Ectodermal cell (in vitro differentiated cells): ENCODE data around the gene VSTM2L.

Experiments used
- H3K27ac ChIP-seq: 2 replicates; pipeline ENCODE4 v1.7.0; 2013; ENCODE audit warnings: mild to moderate bottlenecking, low read depth, low read length; ENCODE audit not compliant: insufficient read depth, poor library complexity, severe bottlenecking
- H3K27me3 ChIP-seq: 2 replicates; pipeline ENCODE4 v1.7.0; 2013; ENCODE audit warnings: mild to moderate bottlenecking, low read length; ENCODE audit not compliant: insufficient read depth, control insufficient read depth, poor library complexity, severe bottlenecking
- H3K36me3 ChIP-seq: one replicate; pipeline ENCODE4 v1.7.0; 2013; ENCODE audit warnings: low read length; ENCODE audit not compliant: control insufficient read depth, insufficient read depth
- H3K4me1 ChIP-seq: one replicate; pipeline ENCODE4 v1.7.0; 2013; ENCODE audit warnings: low read length; ENCODE audit not compliant: control insufficient read depth, insufficient read depth
- H3K4me3 ChIP-seq: 2 replicates; pipeline ENCODE4 v1.7.0; 2013; ENCODE audit warnings: low read depth, low read length, control low read depth; ENCODE audit not compliant: insufficient read depth
- H3K9me3 ChIP-seq: 2 replicates; pipeline ENCODE4 v1.7.0; 2013; ENCODE audit warnings: mild to moderate bottlenecking, low read length, moderate library complexity; ENCODE audit not compliant: control insufficient read depth
- WGBS, 2 experiments: methylation state at CpG; one replicate each; pipeline ENCODE4 v1.1.7; 2013; ENCODE audit warnings: missing lambda C conversion rate in 2 of 2; 5-methylcytosine and 5-hydroxymethylcytosine counted together

The VSTM2L gene

DNA sequence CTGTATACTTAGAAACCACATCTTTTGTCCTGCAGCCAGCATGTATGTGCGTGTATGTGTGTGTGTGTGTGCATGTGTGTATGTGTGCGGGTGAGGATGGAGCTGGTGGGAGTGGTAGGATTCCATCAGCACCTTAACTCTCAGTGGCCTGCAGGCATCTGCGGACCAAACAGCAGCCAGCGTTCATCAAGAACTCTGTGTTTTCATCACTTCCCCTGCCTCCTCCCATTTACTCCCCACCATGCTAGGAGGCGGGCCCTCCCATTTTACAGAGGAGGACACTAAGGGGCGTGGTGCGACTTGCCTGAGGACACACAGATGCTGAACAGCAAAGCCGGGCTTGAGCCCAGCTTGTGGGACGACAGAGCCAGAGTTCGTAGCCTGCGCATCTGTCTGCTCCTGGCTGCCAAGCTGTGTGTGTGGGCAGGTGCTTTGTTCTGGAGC, 8.9 kb downstream of the VSTM2L start:
- Histone ChIP-seq H3K27ac (no peak overlapping the region), H3K4me1 (peaks cover 83% of the 10 kb centered on the region), H3K36me3 (no peaks in the 10 kb centered on the region), H3K4me3 (no peak overlapping the region), H3K27me3 (peaks cover 7% of the 10 kb centered on the region), H3K9me3 (no peaks in the 10 kb centered on the region)
- 18% methylated on average over 11 of the region's 11 CpGs for WGBS, 2 experiments

DNA sequence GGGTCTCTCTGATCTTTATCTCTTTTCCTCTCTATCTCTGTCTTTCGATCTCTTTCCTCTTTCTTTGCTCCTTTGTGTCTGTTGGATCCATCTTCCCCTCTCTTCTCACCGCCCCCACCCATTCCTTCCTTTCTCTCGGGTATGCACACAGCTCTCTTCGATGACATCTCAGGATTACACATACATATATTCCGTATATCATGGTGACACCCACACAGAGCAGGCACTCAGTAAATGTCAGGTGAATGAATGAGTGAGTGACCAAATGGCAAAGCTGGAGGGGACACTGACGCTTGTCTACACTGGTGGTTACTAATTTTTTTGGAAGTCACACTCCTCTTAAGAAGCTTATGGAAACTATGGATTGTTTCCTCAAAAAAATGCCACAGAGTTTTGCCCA, 9.9 kb downstream of the VSTM2L start:
- no peaks in the 10 kb centered on the region for H3K9me3 ChIP-seq
- no peak overlapping the region for H3K27ac ChIP-seq
- no peak overlapping the region for H3K4me3 ChIP-seq
- peaks cover 73% of the 10 kb centered on the region for H3K4me1 ChIP-seq
- no peaks in the 10 kb centered on the region for H3K36me3 ChIP-seq
- H3K27me3 ChIP-seq: peaks cover 7% of the 10 kb centered on the region
- 86% methylated on average over 6 of the region's 6 CpGs for WGBS, 2 experiments

DNA sequence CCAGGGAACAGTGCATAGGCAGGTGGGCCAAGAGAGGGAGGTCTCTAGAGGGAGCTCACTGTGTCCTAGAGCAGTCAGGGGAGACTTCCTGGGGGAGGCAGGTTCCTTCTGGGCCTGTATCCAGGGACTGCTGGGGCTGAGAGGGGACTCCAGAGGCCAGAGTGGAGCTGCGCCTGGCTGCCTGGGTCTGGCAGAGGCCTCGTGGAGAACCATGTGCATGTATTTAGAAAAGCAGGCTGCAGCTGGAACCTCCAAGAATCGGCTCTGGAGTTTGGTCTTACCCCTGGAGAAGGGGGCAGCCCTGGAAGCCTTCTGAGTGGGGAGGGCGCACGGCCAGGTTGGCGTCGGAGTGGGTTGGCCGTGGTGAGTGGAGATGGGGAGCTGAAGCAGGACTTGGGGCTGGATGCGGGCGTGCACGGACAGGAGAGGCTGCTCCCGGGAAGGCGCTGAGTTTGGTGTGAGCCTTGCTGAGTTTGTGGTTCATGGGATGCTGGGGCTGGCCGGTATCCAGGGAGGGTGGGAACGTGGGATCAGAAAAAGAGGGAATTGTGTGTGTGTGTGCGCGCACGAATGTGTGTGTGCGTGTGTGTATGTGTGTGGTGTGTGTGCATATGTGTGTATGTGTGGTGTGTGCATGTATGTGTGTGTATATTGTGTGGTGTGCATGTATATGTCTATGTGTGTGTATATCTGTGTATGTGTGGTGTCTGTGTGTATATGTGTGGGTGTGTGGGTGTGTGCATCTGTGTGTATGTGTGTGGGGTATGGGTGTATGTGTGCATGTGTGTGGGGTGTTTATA, 10.8 kb downstream of the VSTM2L start:
- Histone ChIP-seq H3K9me3 (no peaks in the 10 kb centered on the region), H3K27ac (no peak overlapping the region), H3K36me3 (no peaks in the 10 kb centered on the region), H3K27me3 (peaks cover 7% of the 10 kb centered on the region), H3K4me1 (peaks cover 64% of the 10 kb centered on the region), H3K4me3 (no peak overlapping the region)
- 82 to 83% methylated on average over 19 of the region's 19 CpGs for WGBS, 2 experiments

DNA sequence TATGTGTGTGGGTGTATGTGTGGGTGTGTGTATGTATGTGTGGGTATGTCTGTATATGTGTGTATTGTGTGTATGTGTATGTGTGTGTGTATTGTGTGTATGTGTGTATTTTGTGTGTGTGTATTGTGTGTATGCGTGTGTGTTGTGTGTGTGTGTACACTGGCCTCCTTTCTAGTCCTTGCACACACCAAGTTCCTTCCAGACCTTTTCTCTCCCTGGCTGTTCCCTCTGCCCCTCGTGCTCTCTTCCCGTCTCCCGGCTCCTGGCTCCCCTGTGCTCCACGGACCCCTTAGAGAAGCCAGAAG, 11.4 kb downstream of the VSTM2L start:
- WGBS, 2 experiments: 47 to 62% methylated on average over 5 of the region's 5 CpGs
- no peaks in the 10 kb centered on the region for H3K36me3 ChIP-seq
- peaks cover 7% of the 10 kb centered on the region for H3K27me3 ChIP-seq
- no peak overlapping the region for H3K27ac ChIP-seq
- no peak overlapping the region for H3K4me3 ChIP-seq
- peaks cover 64% of the 10 kb centered on the region for H3K4me1 ChIP-seq
- no peaks in the 10 kb centered on the region for H3K9me3 ChIP-seq

DNA sequence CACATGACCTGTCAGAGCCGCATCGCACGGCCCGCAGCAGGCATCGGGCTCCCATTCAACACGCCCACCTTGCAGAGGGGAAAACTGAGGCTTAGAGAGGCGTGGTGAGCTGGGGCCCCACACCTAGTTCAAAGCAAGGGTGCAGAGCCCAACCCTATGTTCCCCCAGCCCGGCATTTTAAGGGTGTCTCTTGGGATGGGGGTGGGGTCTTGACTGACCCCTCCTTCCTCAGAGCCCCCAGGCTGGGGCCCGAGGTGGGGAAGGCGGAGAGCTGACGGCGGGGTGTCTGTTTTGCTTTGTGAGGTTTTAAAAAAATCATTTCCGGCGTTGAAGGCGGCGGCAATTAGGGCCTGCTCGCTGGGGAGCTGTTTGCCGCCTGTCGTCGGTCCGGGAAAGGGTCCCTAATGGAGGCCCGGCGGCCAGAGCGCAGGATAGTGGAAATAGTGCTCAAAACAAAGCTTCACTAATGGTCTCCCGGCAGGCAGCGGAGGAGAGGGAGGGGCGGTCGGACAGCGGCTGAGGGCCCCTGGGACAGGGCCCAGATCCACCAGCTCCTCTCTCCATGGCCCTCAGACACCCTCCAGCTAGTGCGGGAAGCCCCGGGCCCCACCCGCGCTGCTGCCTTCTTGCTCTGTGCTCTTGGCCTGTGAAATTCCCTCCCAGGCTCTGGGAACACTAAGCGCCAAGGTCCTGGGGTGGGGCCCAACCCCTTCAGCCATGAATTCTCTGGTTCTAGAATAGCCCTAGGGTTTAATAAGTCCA, 11.9 kb downstream of the VSTM2L start:
- Histone ChIP-seq H3K27ac (peak overlapping the region; percentile 72), H3K36me3 (no peaks in the 10 kb centered on the region), H3K27me3 (peaks cover 7% of the 10 kb centered on the region), H3K9me3 (no peaks in the 10 kb centered on the region), H3K4me3 (peak overlapping the region; percentile 27), H3K4me1 (peaks cover 58% of the 10 kb centered on the region)
- 6% methylated on average over 34 of the region's 34 CpGs for WGBS, 2 experiments

- Histone ChIP-seq H3K27me3 (peaks cover 7% of the 10 kb centered on the region), H3K9me3 (no peaks in the 10 kb centered on the region), H3K4me3 (no peak overlapping the region), H3K4me1 (peaks cover 56% of the 10 kb centered on the region), H3K27ac (peak overlapping the region; percentile 72), H3K36me3 (no peaks in the 10 kb centered on the region)
- WGBS, 2 experiments: 20 to 30% methylated on average over 10 of the region's 10 CpGs
These were observed 12.5 kb downstream of the VSTM2L start for GRCh38 chr20:37915434-37915787.

- Histone ChIP-seq H3K36me3 (no peaks in the 10 kb centered on the region), H3K4me3 (no peak overlapping the region), H3K4me1 (peaks cover 56% of the 10 kb centered on the region), H3K27ac (no peak overlapping the region), H3K9me3 (no peaks in the 10 kb centered on the region), H3K27me3 (peaks cover 7% of the 10 kb centered on the region)
- 9 to 11% methylated on average over 21 of the region's 21 CpGs for WGBS, 2 experiments
These were observed 13.1 kb downstream of the VSTM2L start for GRCh38 chr20:37915800-37916570.

GRCh38 chr20:37917461-37917860, 14.5 kb downstream of the VSTM2L start:
- Histone ChIP-seq H3K36me3 (no peaks in the 10 kb centered on the region), H3K9me3 (no peaks in the 10 kb centered on the region), H3K4me1 (peaks cover 44% of the 10 kb centered on the region), H3K27me3 (peaks cover 7% of the 10 kb centered on the region), H3K4me3 (no peak overlapping the region), H3K27ac (no peak overlapping the region)
- WGBS, 2 experiments: 53 to 58% methylated on average over 12 of the region's 12 CpGs

DNA sequence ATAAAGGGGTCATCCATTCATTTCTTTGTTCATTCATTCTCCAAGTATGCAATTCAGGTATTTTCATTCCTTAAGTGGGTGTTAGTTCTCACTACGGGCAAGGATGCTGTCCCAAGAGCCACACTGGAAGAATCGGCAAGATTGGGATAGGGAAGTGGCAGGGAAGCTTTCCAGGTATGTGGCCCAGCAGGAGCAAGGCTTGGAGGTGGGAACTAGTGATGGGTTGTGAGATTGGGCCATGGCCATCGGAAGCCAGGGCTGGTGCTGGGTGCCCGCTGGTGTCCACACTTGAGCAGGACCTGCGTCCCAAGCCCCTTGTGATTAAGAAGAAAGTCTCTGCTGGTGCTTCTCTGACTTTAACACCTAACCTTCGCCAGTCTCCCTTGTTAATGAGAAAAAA, 15.1 kb downstream of the VSTM2L start:
- Histone ChIP-seq H3K4me1 (peaks cover 38% of the 10 kb centered on the region), H3K27ac (no peak overlapping the region), H3K4me3 (no peak overlapping the region), H3K9me3 (no peaks in the 10 kb centered on the region), H3K36me3 (no peaks in the 10 kb centered on the region), H3K27me3 (peaks cover 7% of the 10 kb centered on the region)
- 85% methylated on average over 6 of the region's 6 CpGs for WGBS, 2 experiments
